Stimulated activated CD8-positive, alpha-beta memory T cell treated with anti-CD3 and anti-CD28 coated beads, Interleukin-4, amount 100 ng/mL, for 48 hours (primary cell): ENCODE data around the gene CYYR1.
"Not testable (repeated sequence)": the region's sequence is repeated elsewhere in the genome, so short reads cannot be mapped to it uniquely, and the experiment has no call there.

Source experiments
- DNase-seq: peaks from one replicate; pipeline ENCODE4 v3.0.0-alpha.2; 2020

CYYR1 gene

DNA sequence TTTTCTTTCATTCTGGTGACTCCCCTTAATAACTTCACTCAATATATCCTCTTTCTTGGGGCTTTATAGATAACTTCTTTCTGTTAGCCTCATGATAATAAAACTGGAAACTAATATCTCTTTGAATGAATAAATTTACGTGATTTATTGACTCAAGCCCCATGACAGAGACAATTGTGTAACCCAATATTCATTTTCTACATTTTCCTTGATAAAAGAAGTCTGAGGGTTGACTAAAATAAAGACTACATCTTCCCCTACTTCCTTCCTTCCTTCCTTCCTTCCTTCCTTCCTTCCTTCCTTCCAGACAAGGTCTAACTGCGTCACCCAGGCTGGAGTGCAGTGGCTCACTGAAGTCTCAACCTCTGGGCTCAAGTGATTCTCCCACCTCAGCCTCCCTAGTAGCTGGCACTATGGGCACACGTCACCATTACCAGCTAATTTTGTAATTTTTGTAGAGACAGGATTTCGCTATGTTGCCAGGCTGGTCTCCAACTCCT is 85.1 kb downstream of the CYYR1 start:
- DNase-seq: no peak

DNA sequence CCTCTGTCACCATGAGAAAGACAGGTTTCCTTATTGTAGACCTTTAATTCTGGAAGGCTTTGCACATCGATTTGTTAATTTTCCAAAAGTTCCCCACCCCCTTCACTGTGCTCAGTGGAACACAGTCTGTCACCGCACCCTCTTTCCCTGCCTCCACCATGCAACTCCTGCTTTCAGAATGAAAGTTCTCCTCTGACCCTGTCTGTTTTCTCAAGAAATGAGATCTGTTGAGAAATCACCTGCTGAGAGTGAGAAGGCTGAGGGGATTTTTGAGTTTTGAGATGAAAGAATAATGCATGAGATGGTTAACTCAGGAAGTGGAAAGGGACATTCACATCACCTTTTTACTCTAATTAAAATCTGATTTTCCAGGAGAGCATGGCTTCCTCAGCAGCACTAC is 99.6 kb downstream of the CYYR1 start:
- no peak for DNase-seq

DNA sequence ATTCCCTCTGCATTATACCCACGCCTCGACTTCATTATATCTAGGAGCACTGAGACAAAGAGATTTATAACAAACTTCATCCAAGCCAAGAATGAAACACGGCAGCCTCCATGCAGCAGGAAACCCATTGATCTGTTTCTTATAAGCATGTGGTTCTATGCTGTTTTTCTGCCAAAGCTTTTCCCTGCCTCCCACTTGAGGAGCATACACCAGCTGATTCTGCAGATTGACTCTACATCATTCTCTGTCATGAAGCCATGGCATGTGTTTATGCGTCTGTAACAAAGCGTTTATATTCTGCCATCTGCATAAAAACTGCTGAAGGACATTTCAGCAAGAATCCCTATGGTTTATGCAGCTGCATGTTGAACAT is 102.0 kb downstream of the CYYR1 start:
- no peak for DNase-seq

DNA sequence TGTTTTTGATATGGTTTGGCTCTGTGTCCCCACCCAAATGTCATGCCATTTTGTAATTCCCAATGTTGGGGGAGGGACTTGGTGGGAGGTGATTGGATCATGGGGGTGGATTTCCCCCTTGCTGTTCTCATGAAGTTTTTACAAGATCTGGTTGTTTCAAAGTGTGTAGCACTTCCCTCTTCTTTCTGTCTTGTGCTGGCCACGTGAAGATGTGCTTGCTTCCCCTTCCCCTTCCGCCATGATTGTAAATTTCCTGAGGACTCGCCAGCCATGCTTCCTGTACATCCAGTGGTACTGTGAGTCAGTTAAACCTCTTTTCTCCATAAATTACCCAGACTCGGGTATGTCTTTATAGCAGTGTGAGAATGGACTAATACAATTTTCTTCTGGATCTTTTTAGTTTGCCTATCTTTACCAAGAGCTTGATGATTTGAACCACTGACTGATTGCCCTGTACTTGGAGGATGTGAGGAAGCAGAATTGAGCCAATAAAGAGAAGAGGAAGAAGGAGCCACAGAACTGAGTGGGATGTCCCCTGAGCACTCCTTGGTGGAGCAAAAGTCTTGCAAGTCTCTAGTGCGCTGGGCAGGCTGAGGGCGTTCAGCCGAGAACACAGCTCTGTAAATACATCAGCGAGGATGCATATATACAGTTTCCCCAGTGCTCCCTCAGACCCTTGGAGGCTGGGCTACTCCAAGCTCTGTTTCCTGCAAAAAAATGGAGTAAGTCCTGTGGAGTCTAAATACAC is 102.6 kb downstream of the CYYR1 start:
- no peak for DNase-seq

DNA sequence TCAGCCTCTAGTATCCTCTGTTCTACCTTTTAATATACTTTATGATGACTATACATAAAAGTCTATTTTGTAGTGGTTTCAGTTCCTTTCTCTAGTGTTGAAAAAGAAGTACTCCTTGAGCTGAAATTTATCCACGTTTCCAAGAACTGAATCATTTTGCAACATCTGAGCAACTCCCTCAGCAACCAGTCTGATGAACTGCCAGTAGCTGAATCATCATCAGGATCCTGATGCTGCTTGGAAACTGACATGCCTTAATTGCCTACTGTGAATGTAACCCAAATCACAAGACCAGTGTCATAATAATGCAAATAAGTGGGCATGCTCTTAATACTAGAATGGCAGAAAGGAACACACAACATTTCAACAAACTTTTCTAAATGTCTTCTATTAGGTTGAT is 103.3 kb downstream of the CYYR1 start:
- no peak for DNase-seq

DNA sequence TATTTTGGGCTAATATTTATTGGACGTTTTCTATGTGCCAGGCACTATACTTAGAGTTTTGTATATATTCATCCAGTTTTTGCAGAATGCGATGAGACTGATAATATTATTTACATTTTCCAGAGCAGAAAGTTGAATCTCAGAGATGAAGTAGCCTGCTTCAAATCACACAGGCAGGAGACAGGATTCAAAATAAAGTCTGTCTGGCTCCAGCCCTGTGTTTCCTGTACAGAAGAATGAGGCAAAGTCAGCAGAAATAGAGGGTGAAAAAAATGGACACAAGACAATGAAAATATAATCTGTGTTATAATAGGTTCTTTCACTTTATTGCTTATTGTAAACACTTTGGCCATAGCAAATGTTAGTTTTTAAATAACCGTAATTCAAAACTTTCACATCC is 107.2 kb downstream of the CYYR1 start:
- no peak for DNase-seq

DNA sequence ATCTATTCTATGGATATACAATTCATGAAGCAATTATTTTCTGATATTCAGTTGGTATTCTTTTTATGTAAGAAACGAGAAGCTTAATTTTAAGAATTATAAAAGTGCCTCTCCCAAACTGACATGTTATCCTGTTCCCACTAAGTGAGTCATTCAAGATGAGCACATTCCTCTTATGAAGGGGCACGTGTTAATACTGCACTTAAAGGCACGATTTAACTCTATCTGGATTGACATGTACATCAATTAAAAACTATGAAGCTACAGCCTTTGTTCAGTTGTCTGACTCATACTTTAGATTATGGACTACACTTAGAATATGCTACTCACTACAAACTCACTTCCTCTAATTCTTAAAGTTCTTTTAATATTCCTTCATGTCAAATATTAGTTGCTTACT is 111.6 kb downstream of the CYYR1 start:
- no peak for DNase-seq

DNA sequence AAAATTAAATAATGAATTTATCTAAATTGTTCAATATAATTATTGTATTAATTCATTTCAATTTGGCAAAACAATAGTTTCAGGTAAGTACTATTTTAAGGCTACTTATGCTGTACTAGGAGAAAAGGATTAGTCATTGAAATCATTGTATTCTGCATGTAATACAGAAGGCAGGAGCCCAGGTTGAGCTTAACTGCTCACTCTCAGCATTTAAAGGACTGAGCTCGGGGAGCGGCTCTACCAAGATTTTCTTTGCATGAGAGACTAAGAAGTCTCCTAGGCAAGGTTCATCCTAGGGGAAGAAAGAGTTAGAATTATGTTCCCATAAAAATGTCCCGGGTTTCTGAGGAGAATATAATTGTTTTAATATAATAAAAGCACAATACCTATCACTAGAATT is 112.5 kb downstream of the CYYR1 start:
- no peak for DNase-seq

DNA sequence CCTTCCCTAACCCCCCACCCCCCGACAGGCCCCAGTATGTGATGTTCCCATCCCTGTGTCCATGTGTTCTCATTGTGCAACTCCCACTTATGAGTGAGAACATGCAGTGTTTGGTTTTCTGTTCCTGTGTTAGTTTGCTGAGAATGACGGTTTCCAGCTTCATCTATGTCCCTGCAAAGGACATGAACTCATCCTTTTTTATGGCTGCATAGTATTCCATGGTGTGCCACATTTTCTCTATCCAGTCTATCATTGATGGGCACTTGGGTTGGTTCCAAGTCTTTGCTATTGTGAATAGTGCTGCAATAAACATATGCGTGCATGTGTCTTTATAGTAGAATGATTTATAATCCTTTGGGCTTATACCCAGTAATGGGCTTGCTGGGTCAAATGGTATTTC is 114.2 kb downstream of the CYYR1 start:
- not testable (repeated sequence) for DNase-seq

DNA sequence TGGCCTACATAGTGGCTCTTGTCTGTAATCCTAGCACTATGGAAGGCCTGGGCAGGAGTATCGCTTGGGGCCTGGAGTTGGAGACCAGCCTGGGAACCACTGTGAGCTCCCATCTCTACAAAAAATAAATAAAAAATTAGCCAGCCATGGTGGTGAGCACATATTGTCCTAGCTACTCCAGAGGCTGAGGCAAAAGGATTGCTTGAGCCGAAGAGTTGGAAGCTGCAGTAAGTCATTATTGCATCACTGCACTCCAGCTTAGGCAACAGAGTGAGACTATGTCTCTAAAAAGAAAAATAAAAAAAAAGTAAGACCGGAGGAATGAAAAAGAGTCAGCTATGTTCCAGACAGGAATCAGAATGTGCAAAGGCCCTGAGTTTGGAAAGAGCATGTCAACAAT is 115.3 kb downstream of the CYYR1 start:
- no peak for DNase-seq

DNA sequence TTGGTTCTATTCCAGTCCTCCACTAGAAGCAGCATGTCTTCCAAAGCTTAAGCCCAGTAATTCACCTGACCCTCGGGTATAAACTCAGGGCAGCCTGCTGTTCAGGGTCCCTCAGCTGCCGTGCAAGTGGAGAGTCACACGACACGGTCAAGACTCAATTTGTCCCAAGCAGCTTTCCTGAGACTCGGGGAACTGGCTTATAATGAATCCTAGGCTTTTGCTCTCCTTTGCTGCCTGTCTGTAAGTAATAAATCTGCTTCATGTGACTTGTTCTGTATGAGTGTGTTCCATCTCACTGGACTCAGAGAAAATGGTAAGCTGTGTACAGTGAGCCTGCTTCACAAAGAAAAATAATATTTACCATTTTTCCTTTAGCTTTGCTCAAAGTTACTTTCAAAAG is 119.8 kb downstream of the CYYR1 start:
- no peak for DNase-seq

DNA sequence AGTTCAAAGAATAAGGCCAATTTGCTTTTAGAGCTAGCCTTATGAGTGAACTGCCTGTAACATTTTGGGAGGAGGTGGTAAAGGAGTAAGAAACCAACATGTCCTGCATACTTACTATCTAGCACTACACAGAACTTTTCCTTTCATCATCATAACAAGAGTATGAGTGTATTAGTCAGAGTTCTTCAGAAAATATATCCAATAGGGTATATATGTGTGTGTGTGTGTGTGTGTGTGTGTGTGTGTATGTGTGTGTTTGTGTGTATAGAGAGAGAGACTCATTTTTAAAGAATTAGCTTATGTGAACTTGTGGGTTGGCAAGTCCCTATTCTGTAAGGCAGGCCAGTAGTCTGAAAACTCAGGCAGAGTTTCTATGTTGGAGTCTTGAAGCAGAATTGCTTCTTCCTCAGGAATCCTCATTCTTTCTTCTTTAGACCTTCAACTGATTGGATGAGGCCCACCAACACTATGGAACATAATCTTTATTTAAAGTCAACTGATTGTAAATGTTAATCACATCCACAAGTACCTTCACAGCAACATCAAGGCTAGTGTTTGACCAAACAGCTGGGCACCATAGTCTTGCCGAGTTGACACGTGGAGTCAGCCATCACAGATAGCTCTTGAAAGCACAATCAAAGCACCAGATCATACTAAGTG is 121.9 kb downstream of the CYYR1 start:
- DNase-seq: no peak

DNA sequence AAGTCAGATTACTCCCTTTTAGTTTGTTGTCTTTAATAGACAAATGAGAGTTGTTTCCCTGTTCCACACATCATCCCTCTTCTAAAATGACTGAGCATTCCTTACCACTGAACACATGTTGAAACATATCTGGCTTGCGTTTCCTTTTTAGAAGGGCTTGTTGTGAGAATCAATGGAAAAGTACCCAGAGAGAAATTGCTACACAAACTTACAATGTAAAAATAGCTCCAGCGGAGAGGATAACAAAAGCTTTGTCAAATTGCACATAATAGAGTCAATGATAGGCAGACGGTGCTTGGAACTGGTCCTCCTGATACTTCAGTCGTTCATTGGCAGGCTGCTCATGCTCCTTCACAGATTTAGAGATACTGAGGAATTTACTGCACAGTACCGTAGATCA is 123.9 kb downstream of the CYYR1 start:
- no peak for DNase-seq

DNA sequence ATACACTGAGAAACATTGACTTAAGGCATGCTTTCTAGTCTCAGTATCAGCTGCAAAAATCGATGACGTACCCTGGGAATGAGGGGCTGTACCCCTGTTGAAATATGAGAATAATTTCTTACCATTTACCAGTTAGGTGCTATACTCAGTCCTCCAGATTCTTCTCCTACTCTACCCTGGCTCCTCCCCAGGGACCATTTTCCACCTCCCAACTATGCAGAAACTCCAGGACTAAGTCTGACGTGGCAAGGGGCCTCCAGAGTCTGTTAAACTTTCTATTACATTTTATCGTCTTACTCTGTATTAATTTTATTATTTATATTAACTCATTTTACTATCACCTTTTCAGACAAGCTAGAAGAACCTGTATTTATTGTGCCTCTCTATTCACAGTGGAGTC is 124.3 kb downstream of the CYYR1 start:
- no peak for DNase-seq

DNA sequence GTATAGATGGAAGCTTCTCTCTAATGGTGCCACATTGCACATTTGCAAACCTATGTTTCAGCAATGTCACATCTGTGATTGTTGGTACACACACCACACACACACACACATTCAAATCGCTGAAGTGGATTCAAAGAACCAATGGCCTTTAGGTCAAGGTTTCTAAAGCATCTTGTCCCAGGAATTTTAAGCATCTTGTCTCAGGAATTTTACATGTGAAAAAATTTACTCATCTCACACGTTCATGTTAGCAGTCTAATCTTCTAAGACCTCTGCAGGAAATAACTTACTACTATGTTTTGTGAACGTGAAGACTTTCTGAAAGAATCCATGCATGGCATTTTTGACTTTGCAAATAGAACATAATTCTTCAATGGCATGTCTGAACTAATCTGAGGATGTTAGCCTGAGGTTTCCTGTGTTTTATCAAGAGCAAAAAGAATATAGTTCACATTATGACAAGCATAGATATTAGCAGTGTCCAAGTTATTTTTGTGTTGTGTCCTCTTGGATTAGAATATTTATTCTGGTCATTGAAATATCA is 125.1 kb downstream of the CYYR1 start:
- no peak for DNase-seq

DNA sequence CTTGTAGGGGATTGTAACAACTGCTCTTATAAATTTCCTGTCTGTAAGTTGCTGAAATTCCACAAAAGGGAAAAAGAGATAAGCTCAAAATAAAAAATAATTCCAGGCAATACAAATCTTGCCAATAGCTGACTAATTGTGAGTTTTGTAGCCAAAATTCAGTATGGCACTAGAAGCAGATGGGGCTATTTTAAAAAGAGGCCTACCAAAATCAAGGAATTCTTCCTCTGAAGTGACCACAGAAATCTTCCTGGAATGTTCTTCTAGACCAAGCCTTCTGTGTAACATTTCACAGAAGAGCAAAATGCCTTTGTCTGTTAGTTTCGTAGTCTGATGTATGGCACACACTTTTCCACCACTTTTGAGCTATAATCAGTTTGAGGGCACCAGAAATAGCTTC is 127.6 kb downstream of the CYYR1 start:
- DNase-seq: no peak

DNA sequence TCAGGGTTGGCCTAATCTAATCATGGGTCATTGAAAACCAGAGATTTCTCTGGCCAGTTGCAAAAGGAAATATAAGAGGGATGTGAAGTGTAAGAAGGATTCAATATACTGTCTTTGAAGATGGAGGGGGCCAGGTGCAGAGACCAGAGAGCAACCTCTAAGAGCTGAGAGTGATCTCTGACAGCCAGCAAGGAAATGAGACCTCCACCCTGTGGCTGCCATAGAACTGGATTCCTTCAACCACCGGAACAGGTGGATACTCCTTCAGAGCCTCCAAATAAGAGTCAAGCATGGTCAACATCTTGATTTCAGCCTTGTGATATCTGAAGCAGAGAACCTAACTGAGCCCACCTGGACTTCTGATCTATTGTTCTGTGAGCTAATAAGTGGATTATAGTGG is 128.4 kb downstream of the CYYR1 start:
- DNase-seq: no peak

DNA sequence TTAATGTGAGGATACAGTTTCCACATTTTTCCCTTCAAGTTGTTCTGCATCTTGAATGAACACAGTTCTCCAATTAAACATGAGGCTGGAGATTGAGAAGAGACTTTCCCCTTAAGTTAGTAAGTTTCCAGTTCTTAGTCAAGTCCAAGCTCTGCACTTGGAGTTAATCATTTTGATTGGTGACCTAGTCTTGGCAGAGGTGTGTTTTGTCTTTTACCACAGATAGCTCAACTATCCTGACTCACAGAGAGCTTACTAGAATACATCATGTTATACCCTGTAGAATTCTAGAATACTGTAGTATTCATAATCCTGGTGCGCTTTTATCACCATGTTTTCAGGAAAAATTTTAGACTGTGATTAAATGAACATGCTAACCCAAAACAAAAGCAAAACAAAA is 129.2 kb downstream of the CYYR1 start:
- DNase-seq: no peak

DNA sequence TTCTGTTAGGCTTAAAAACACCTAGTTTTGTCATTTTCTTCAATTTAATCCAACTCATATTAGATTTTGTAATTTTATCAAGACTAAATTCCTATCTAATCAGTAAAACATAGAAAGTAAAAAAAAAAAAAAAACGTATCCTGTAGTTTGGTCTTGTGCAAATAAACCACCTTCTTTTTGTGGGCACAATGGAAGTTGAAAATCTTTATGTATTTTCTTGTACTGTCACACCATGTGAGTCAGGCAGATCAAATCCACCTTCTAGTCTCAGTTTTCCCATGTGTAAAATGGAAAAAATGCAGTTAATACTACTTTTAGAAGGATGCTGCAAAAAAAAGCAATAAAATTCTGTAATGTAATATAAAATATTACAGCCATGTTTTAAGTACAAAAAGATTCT is 129.8 kb downstream of the CYYR1 start:
- DNase-seq: no peak

DNA sequence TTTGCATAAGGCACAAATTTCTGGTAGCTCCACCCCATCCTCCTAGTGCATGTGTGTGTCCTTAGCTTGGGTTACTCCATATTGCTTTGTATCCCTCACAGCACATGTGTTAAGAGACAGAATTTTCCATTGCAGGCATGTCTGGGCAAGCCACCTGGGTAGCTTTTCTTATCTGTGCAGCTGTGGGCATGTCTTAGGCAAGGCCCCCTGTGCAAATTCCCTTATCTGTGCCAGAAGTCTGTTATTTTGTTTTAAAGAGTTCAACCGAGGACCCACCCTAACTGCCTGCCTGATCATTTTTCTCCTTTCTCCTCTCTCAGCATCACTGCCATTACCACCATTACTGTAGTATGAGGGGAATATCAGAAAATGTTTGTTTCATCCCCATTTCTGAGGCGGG is 131.9 kb downstream of the CYYR1 start:
- no peak for DNase-seq

DNA sequence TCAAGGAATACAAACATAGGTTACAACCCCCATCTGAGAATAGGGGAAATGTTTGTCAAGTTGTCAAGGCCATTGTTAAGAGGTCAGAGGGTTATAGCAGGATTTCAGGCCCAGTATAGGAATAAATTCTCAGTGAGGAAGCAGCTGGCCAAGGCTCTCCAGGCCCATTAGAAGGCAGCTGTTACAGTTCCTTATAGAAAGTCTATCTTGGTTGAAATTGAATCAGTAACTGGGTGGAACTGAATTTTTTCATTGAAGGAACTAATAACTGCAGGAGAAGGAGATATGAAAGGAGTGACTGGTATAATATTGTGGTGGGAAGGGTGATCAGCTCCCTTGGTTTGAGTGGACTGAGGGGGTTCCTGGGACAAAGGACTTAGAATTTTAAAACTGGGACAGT is 134.1 kb downstream of the CYYR1 start:
- no peak for DNase-seq

DNA sequence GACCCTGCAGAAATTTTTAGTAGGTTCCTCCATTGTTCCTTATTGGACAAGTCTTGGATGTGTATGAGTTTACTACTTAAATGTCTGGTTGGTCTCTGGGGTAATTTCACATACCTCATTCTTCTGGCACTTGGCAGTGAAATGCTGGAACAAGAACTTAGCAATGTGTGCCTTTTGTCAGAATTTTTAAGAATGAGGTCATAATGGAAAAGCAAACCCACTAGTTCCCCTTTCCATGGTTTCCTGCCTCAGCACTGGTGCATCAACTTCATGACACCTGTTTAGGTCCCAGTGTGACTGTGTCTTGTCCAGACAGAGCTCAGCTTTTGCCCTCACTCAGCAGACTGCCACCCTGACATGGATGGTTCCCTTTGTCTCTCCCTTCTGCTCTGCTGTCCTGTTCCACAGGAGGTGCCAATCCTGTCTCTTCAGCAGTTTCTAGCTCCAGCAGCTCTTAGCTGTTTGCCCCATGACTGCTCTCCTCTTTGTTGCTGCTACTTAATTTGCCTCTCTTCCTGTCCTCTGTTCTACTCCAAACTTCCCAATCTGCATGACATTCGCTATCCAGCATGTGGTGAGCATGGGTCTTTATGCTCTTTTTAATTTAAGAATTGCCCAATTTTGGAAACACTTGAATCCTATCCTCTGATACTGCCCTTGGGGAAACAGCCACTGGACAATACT is 135.6 kb downstream of the CYYR1 start:
- no peak for DNase-seq

DNA sequence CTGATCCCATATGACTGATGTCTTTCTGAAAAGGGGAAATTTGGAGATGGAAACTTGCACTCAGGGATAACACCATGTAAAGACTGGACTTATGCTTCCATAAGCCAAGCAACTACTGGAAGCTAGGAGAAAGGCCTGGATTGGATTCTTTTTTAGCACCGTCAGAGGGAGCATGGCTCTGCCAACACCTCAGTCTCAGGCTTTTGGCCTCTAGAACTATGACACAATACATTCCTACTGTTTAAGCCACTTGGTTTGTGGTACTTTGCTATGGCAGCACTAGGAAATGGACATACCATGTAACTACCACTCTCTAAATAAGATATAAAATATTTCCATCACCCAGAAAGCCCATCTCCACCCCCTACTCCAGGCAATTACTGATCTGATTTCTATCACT is 139.7 kb downstream of the CYYR1 start:
- DNase-seq: no peak

DNA sequence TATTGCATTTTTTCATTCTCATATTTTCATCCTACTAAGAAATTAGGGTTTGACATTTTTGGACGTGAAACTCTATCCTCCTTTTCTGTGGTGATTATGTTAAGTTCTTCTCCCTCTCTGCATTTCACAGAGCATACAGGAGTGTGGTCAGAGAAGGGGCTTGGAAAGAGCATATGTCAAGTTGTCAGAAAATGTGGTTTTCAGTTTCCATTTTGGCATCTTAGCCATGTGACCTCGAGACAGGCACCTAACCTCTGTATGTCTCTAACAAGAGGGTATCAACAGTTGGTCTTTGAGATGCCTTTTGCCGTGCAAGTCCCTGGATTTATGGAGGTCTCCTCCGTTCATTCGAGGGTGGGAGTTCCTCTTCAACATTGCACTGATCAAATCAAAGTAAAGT is 140.7 kb downstream of the CYYR1 start:
- DNase-seq: no peak
